Choroid plexus epithelial cell (primary cell): ENCODE measurements around the gene UBIAD1.

Experiments
- DNase-seq: peaks from one replicate; pipeline ENCODE4 v3.0.0-alpha.2; 2010; ENCODE audit warnings: low read depth
- H3K4me3 ChIP-seq: 2 replicates; pipeline ENCODE4 v1.5.1; 2011; ENCODE audit warnings: low read depth, mild to moderate bottlenecking, control low read depth, low read length, moderate library complexity
- CTCF ChIP-seq: conservative IDR thresholded peaks from 2 replicates; pipeline ENCODE4 v1.5.1; 2011; ENCODE audit warnings: low read depth, mild to moderate bottlenecking, control low read depth, inconsistent platforms, low read length, moderate library complexity

UBIAD1 gene

GRCh38 chr1:11309385-11309784, 36.4 kb downstream of the UBIAD1 start:
- DNase-seq = no peak
- no peak overlapping the region for H3K4me3 ChIP-seq
- TF ChIP-seq CTCF = no peak

- TF ChIP-seq CTCF = no peak
- no peak overlapping the region for H3K4me3 ChIP-seq
- no peak for DNase-seq
These were observed 39.1 kb downstream of the UBIAD1 start for GRCh38 chr1:11311816-11312755.

GRCh38 chr1:11314959-11315358, 42.0 kb downstream of the UBIAD1 start:
- DNase-seq = no peak
- TF ChIP-seq CTCF = no peak
- no peak overlapping the region for H3K4me3 ChIP-seq

GRCh38 chr1:11316701-11317100, 43.7 kb downstream of the UBIAD1 start:
- H3K4me3 ChIP-seq = no peak overlapping the region
- DNase-seq = peak; percentile 53
- TF ChIP-seq CTCF = no peak

GRCh38 chr1:11318982-11319381, 46.0 kb downstream of the UBIAD1 start:
- no peak overlapping the region for H3K4me3 ChIP-seq
- no peak for TF ChIP-seq CTCF
- DNase-seq = no peak

GRCh38 chr1:11320153-11320936, 47.3 kb downstream of the UBIAD1 start:
- peak; percentile 69 for TF ChIP-seq CTCF
- H3K4me3 ChIP-seq = no peak overlapping the region
- no peak for DNase-seq
